ENCODE measurements around the gene CA5B. TPM values are rescaled to one million over a fixed set of nuclear protein-coding genes. Genes with fewer than 3 reads are reported as not detected.
"Not testable (repeated sequence)": the region's sequence is repeated elsewhere in the genome, so short reads cannot be mapped to it uniquely, and the experiment has no call there.

Gene CA5B, protein sequence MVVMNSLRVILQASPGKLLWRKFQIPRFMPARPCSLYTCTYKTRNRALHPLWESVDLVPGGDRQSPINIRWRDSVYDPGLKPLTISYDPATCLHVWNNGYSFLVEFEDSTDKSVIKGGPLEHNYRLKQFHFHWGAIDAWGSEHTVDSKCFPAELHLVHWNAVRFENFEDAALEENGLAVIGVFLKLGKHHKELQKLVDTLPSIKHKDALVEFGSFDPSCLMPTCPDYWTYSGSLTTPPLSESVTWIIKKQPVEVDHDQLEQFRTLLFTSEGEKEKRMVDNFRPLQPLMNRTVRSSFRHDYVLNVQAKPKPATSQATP
- polyA plus RNA-seq (ENCODE audit: insufficient read length), result 4.5 TPM

DNA sequence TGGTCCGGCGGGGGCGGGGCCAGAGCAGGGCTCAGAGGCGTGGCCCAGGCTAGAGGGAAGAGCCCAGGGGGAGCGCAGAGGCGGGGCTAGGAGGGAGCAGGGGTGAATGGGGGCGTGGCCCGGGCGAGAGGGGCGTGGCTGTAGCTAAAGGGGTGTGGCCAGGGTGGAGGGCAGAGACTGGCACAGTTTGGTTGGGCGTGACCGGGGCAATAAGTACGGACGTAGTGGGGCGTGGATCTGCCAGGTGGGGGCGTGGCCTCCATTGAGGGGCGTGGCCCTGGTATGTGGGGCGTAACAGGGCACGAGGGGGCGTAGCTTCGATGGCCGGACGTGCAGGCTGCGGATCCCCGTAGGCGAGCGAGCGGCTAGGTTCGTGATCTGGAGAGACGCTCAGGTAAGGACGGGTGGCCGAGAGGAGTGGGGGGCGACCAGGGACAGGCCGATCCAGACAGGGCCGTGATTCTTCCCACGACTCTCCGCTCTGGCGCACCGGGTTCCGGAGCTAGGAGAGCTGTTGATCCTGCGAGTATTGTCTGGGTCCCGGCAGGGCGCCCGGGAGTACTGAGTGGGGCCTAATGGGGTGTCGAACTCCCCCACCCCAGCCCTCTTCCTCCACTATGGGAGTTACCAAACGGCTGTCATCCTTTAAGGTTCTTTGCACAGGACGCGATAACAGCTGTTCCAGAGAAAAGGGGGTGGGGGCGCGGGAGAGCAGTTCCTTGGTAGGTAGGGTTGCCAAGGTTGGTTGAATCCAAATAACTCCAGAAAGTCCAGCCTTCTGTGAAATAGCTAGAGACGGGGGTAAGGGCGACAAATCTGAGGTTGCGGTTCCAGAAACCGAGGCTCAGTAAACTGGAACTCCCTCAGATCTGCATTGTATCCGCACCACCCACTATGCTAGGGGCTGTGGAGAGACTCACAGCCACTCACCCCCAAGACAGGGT is at the start of gene CA5B:
TSS of gene CA5B (plus strand) at position 312 of the 944 bp plus-strand sequence. CDS start 11,754 bp downstream, outside the sequence.
- DNase-seq (ENCODE audit: low read depth), result no peak

DNA sequence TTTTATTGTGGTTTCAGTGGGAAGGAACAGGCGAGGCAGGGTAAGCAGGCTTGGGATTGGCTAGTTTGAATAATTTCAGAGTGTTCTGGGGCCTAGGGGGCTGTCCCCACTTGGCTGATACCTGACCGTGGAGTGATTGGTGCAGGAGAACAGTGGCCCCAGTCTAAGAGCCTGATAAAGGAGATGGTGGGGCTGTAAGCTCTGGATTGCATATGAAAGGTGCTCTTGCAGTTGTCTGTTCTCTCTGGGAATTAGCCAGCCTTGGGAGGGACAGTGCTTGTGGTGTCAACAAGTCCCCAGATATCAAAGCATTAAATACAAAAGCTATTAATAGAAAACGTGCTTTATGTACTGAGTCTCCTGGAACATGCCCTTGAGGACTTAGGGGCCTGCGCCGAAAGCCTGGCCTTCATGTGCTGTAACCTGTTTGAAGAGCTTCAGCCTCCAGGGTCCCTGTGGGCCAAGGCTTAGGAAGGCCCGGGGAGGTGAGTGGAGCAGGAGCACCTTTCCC is 43.1 kb upstream of the CA5B start:
- no peak for DNase-seq (ENCODE audit: low read depth)

DNA sequence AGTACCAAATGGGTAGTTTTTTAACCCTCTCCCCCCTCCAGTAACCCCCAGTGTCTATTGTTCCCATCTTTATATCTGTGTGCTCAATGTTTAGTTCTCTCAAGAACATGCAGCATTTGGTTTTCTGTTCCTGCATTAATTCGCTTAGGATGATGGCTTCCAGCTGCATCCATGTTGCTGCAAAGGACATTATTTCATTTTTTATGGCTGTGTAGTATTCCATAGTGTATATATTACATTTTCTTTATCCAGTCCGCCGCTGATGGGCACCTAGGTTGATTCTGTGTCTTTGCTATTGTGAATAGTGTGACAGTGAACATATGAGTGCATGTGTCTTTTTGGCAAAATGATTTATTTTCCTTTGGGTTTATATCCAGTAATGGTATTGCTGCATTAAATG is 41.6 kb upstream of the CA5B start:
- DNase-seq (ENCODE audit: low read depth), result no peak

- DNase-seq (ENCODE audit: low read depth), result no peak
These were observed 35.3 kb upstream of the CA5B start for GRCh38 chrX:15702488-15703371.

- DNase-seq (ENCODE audit: low read depth), result not testable (repeated sequence)
These were observed 34.3 kb upstream of the CA5B start for GRCh38 chrX:15703809-15704208.

- DNase-seq (ENCODE audit: low read depth), result not testable (repeated sequence)
These were observed 33.8 kb upstream of the CA5B start for GRCh38 chrX:15704273-15704672.

- no peak for DNase-seq (ENCODE audit: low read depth)
These were observed 23.5 kb upstream of the CA5B start for GRCh38 chrX:15714529-15714928.

DNA sequence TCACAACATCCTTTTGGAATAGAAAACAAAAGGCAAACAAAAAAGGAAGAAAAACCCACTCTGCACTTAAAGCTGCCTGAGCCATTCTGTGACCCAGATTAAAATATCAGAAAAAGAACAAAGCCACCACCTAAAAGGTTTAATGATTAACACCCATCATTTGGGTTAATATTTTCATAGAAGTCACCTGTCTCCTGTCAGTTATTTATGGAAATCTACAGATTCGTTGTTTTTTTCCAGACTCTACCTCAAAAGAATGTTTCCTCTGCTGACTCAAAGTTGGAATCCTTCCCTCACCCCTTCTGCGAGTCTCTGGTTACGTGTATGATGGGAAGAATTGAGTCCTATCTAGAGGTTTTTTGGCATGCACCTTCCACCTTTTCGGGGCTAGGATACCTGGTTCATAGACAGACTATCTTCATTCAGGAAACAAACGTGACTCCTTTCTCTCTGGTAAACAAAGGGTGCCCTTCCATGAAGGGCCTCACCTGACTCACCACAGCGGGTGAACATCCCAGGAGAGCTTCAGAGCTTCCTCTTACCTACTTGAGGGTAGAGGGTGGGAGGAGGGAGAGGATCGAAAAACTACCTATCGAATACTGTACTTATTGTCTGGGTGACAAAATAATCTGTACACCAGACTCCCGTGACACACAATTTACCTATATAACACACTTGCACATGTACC is 19.6 kb upstream of the CA5B start:
- no peak for DNase-seq (ENCODE audit: low read depth)

DNA sequence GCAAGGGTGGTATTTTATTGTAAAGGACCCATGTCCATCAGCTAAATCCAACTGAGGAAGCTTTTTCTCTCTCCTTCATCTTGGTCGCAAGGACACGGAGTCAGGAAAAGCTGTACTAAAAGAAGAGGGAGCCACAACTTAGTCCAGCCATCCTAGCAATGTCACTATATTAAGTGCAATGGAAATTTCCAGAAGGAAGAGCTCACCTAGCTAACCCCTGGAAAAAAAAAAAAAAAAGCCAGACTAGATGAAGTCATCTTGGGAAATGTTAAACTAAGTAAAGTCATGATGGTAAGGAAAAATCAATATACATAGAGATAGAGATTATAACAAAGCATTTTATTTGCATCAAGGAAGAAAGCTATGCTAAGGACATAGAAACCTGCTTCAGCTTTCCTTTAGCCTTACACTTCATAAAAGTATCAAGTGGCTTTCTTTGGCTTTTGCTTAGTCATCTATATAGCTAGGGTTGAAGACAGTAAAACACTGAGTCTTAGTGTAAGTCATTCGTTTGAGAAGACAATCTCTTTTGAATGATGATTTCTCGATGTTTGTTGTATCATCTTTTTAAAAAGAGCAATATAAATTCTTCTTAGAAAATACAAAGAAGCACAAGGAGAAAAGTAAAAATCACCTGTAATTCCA is 18.6 kb upstream of the CA5B start:
- DNase-seq (ENCODE audit: low read depth), result no peak

GRCh38 chrX:15721911-15722310 is 16.2 kb upstream of the CA5B start:
- DNase-seq (ENCODE audit: low read depth), result no peak

DNA sequence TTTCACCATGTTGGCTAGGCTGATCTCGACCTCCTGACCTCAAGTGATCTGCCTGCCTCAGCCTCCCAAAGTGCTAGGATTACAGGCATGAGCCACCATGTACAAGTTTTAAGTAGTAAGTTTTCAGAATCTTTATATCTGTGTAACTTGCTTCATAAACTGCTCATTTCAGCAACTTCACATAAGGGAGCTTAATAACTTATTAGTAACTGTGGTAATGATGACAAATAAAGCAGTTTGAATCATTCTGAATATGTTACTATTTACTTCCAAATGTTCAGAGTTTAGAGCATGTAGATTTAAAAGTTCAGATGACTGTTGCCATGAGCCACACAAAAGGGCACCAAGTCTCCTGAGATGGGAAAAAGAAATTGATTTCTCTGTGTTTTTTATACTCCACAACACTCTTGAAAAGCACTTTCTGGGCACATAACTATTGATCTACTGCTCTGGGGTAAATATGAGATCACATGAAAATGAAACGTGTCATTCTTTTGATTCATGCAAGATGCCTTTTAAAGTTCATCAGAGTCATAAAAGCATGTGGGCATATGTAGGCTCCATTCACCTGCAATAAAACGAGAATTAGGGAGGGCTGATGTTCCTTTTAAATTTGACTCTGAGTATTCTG is 14.1 kb upstream of the CA5B start:
- DNase-seq (ENCODE audit: low read depth), result no peak

DNA sequence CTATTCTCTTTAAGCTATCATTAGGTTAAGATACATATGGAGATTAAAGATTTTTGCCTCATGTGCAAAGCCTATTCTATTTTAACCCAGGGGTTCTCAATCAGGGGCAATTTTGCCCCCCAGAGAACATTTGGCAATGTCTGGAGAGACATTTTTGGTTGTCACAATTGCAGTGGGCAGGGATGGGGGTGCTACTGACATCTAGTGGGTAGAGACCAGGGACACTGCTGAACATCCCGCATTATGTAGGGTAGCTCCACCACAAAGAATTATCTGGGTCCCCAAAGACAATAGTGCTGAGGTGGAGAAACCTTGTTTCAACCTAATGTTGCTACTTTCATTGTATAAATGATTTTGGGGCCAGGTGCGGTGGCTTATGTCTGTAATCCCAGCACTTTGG is 13.2 kb upstream of the CA5B start:
- no peak for DNase-seq (ENCODE audit: low read depth)

DNA sequence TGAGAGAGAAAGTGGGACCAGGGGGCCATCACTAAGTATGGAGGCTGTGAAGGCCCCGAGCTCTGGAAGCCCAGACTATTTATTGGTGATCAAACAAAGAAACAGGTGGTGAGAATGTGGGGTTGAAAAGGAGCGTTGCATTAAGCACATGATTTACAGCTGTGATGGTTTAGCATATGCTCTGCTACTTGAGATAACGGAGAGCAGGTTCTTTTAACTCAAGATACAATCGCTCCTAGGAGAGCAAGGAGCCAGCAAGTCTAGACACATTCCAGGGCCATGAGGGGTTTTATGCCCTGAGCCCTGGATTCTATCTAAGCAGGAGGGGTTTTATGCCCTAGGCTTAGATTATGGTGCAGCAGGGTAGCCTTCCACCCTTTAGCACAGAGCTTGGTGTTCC is 6.7 kb upstream of the CA5B start:
- DNase-seq (ENCODE audit: low read depth), result not testable (repeated sequence)

GRCh38 chrX:15737190-15737958 is 696 bp upstream of the CA5B start:
- DNase-seq (ENCODE audit: low read depth), result no peak

DNA sequence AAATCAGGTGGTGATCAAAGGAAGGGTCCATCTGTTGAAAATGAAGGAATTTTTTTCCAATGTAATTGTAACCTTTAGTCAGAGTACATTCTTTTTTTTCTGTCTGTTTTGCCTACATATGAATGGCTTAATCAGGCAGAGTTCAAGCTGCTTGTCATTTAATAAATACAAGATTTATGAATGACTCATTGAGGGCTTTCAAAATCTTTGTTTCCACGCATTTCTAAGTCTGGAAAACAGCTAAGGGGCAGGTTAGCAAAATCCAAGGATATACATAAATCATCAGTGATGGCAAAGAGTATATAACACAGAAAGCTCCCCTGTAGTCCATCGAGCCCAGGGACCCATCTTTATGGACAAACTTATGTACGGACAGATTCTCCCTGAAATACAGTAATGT is 1.8 kb downstream of the CA5B start:
- no peak for DNase-seq (ENCODE audit: low read depth)

- no peak for DNase-seq (ENCODE audit: low read depth)
These were observed 6.3 kb downstream of the CA5B start for GRCh38 chrX:15744181-15744867.

- DNase-seq (ENCODE audit: low read depth), result no peak
These were observed 7.1 kb downstream of the CA5B start for GRCh38 chrX:15745179-15745578.

DNA sequence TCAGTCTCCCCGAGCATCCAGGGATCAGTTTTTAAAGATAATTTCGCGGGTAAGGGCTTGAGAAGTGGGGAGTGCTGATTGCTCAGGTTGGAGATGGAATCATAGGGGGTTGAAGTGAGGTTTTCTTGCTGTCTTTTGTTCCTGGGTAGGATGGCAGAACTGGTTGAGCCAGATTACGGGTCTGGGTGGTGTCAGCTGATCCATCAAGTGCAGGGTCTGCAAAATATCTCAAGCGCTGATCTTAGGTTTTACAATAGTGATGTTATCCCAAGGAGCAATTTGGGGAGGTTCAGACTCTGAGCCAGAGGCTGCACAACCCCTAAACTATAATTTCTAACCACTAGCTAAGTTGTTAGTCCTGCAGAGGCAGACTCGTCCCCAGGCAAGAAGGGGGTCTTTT is 8.6 kb downstream of the CA5B start:
- not testable (repeated sequence) for DNase-seq (ENCODE audit: low read depth)

All from forelimb muscle (tissue), 1 donor.